ENCODE measurements around the gene CCDC27. TPM values are rescaled to one million over a fixed set of nuclear protein-coding genes. Genes with fewer than 3 reads are reported as not detected.

CCDC27 gene
- total and polyA plus RNA-seq, 8 donors = not detected

DNA sequence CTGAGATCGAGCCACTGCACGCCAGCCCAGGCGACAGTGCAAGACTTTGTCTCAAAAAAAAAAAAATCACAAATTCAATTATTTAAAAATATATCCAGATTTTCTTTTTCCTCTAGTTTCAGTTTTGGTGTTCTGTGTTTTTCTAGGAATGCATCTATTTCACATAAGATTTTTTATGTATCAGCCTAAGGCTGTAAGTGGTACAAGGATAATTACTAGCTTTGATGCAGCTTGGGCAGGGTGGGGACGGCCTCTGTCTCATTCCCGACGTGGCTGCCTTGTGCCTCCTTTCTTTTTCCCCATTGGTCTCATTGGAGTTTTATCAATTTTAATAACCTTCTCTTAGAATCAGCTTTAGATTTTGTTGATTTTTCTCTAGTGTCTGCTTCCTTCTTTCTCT is 6.9 kb downstream of the CCDC27 start:
- Histone ChIP-seq H3K4me3 (no peak overlapping the region), H3K27ac (no peak overlapping the region), H3K36me3 (no peaks in the 10 kb centered on the region), H3K9me3 (peaks cover 0 to 7% (median 0%) of the 10 kb centered on the region in 4 donors), H3K4me1 (no peaks in the 10 kb centered on the region), H3K27me3 (peaks cover 0 to 79% (median 22%) of the 10 kb centered on the region in 3 donors)
- intact Hi-C loops (cut with DNase I; ENCODE audit: low total_unique reads) = no loop called here
- WGBS, 5 donors = 81 to 90% (median 85%) methylated on average over 6 of the region's 6 CpGs
- no peak for DNase-seq
- TF ChIP-seq EP300 (IDR thresholded peaks at IDR 0.05) = no peak
- no peak for TF ChIP-seq POLR2AphosphoS5 (IDR thresholded peaks at IDR 0.05)

DNA sequence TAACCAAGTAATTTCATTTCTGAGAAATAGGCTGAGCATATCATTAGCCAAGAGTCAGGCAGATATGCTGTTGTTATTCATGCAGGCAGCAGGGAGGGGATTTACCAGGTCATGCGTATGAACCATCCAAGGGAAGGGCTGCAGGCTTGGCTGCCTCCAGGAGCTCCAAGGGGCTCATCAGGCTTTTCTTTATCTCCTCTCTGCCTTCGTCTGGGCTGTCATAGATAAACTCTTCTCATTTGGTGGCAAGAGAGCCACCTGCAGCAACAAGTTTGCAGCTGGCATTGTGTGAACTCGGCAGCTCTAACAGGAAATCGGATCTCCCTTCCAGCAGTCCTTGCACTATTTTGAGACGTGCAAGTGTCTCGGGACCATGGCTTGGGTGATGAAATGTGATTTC is 7.5 kb downstream of the CCDC27 start:
- intact Hi-C loops (cut with DNase I; ENCODE audit: low total_unique reads) = no loop called here
- no peak overlapping the region for H3K4me3 ChIP-seq
- WGBS, 5 donors = 64 to 68% (median 66%) methylated on average over 6 of the region's 6 CpGs
- no peaks in the 10 kb centered on the region for H3K36me3 ChIP-seq
- no peak overlapping the region for H3K27ac ChIP-seq
- TF ChIP-seq, protein P1, sequence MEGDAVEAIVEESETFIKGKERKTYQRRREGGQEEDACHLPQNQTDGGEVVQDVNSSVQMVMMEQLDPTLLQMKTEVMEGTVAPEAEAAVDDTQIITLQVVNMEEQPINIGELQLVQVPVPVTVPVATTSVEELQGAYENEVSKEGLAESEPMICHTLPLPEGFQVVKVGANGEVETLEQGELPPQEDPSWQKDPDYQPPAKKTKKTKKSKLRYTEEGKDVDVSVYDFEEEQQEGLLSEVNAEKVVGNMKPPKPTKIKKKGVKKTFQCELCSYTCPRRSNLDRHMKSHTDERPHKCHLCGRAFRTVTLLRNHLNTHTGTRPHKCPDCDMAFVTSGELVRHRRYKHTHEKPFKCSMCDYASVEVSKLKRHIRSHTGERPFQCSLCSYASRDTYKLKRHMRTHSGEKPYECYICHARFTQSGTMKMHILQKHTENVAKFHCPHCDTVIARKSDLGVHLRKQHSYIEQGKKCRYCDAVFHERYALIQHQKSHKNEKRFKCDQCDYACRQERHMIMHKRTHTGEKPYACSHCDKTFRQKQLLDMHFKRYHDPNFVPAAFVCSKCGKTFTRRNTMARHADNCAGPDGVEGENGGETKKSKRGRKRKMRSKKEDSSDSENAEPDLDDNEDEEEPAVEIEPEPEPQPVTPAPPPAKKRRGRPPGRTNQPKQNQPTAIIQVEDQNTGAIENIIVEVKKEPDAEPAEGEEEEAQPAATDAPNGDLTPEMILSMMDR (IDR thresholded peaks at IDR 0.05) = no peak
- TF ChIP-seq POLR2AphosphoS5 (IDR thresholded peaks at IDR 0.05) (no peak), EP300 (IDR thresholded peaks at IDR 0.05) (no peak), POLR2A (IDR thresholded peaks at IDR 0.05) (no peak)
- H3K4me1 ChIP-seq = no peaks in the 10 kb centered on the region
- H3K27me3 ChIP-seq = peaks cover 0 to 73% (median 22%) of the 10 kb centered on the region in 3 donors
- peaks cover 0 to 7% (median 0%) of the 10 kb centered on the region in 4 donors for H3K9me3 ChIP-seq
- no peak for DNase-seq

DNA sequence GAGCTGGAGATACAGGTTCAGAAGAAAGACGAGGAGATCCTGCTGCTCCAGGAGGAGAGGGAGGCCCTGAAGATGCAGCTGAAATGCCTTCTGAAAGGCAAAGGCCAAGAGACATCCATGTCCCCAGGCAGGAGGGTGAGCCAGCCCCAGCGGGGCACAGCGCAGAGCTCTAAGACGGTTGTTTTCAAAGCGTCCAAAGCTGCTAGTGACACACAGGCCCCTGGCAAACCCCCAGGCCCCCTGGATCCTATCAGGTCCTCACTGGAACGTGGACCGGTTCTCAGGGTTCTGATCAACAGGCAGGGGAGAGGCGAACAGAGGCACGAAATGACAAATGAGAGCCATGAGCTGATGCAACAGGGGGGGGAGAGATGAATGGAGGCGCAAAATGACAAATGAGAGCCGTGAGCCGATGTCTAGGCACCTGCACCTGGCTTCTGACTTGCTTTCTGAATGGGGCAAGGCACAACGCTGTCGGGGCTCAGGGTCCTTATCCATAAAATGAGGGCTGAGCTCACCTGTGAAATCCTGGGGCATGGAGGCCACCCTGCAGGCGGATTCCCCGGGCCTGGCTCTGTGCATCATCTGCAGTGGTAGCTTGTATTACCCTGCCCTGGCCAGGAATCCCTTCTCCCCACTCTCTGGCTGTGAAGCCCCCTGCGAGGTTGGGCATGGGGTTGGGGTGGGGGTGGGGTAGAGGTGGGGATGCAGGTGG is 9.2 kb downstream of the CCDC27 start:
- H3K27ac ChIP-seq = no peak overlapping the region
- peaks cover 0 to 56% (median 11%) of the 10 kb centered on the region in 3 donors for H3K27me3 ChIP-seq
- no peaks in the 10 kb centered on the region for H3K4me1 ChIP-seq
- peaks cover 0 to 7% (median 0%) of the 10 kb centered on the region in 4 donors for H3K9me3 ChIP-seq
- no peak overlapping the region for H3K4me3 ChIP-seq
- TF ChIP-seq POLR2A (IDR thresholded peaks at IDR 0.05) (no peak), POLR2AphosphoS5 (IDR thresholded peaks at IDR 0.05) (no peak), EP300 (IDR thresholded peaks at IDR 0.05) (no peak)
- TF ChIP-seq, protein P1 (IDR thresholded peaks at IDR 0.05) = no peak
- H3K36me3 ChIP-seq = no peaks in the 10 kb centered on the region
- 78 to 85% (median 82%) methylated on average over 17 of the region's 17 CpGs for WGBS, 5 donors
- DNase-seq = no peak
- intact Hi-C loops (cut with DNase I; ENCODE audit: low total_unique reads) = no loop called here

DNA sequence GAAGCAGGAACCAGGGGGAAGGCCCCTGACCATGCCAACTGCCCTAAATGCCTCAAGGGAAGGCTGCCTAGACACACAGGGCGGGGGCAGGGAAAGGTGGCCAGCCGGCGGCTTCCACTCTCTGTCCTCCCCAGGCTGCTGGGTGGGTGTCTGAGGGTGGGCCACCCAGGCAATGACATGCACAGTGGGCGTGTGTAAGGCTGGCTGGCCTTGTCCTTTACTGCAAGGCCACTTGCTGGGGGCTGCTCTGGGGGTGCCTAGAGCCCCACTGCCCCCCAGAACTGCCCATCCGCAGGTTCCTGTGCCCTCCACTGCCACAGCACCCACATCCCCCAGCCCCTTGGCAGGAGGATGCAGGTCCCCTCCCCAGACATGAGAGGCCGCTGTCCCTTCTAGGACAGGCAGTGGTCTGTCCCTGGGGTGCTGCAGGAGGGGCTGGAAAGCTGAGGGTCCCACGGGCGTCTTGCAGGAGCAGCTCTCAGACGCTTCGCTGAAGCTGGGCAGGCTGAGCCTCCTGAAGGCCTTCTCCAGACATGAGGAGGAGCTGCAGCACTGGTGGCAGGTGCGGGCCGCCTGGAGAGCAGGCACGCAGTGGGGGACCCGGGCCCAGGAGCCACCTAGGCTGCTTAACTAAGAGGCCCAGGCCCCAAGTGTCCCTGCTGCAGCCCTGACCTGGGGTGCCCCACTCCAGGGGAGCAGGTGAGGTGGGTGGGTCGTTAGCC is 10.1 kb downstream of the CCDC27 start:
- H3K36me3 ChIP-seq = no peaks in the 10 kb centered on the region
- peaks cover 0 to 56% (median 6%) of the 10 kb centered on the region in 3 donors for H3K27me3 ChIP-seq
- TF ChIP-seq, protein P1 (IDR thresholded peaks at IDR 0.05) = no peak
- no peak for TF ChIP-seq POLR2AphosphoS5 (IDR thresholded peaks at IDR 0.05)
- no peak for TF ChIP-seq EP300 (IDR thresholded peaks at IDR 0.05)
- no peak for DNase-seq
- 74 to 80% (median 77%) methylated on average over 4 to 15 of the region's 15 CpGs for WGBS, 5 donors
- intact Hi-C loops (cut with DNase I; ENCODE audit: low total_unique reads) = no loop called here
- no peak overlapping the region for H3K4me3 ChIP-seq
- H3K4me1 ChIP-seq = no peaks in the 10 kb centered on the region
- H3K27ac ChIP-seq = no peak overlapping the region
- peaks cover 0 to 7% (median 0%) of the 10 kb centered on the region in 4 donors for H3K9me3 ChIP-seq
